ENCODE results near the gene IRAK2.

Gene IRAK2

DNA sequence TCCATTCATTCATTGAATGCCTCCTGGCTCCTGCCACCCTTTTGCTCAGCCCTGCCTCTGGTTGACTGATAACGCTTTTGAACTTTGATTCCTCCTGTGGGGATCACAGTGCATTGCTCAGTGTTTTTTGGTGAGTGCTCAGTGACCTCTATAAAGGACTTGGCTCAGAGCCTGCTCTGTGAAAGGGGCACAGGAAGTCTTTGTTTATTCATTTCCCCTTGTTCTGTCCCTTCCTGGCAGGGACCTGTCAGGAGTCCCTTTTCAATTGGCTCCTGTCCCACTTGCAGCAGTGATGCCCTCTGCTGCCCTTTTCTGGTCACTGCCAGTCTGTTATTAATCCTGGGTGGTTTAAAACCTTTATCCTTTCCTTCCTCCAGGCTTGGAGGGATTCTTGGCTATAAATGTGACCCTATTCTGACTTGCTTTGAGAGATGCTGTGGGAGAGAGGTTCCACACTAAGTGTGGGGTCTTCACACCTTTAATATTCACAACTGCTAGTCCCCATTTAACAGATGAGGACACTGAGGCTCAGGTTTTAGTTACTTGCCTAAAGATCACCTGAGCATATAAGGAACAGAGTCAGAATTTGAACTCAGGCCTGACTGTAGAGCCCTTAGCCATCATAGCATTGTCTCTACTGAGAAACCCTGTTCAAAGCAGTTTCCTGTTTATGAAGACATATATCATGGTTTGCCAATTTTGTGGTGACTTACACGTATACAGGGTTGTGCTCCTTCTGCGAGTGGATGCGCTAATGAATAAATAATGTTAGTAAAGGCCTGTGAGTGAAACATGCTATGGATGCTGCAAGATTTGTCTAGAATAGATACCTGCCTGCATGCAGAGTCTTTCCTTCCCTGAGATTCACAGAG is 60.3 kb downstream of the IRAK2 start:
- DNase-seq (ENCODE audit: low read depth), result peak; percentile 47

- DNase-seq (ENCODE audit: low read depth), result no peak
Observed at GRCh38 chr3:10226293-10226692, 61.6 kb downstream of the IRAK2 start.

- no peak for DNase-seq (ENCODE audit: low read depth)
Observed at GRCh38 chr3:10228248-10228950, 63.7 kb downstream of the IRAK2 start.

DNA sequence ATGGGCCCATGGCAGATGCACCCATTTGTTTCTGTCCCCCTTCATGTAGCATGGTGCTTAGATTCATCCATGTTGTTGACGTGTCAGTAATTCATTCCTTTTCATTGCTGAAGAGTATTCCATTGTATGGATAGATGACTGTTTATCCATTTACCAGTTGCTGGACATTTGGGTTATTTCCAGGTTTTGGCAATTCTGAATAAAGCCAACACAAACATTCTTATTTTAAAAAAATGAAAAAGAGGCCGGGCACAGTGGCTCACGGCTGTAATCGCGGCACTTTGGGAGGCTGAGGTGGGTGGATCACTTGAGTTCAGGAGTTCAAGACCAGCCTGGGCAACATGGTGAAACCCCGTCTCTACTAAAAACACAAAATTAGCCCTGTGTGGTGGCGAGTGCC is 64.9 kb downstream of the IRAK2 start:
- no peak for DNase-seq (ENCODE audit: low read depth)

GRCh38 chr3:10232137-10232536 is 67.4 kb downstream of the IRAK2 start:
- no peak for DNase-seq (ENCODE audit: low read depth)

DNA sequence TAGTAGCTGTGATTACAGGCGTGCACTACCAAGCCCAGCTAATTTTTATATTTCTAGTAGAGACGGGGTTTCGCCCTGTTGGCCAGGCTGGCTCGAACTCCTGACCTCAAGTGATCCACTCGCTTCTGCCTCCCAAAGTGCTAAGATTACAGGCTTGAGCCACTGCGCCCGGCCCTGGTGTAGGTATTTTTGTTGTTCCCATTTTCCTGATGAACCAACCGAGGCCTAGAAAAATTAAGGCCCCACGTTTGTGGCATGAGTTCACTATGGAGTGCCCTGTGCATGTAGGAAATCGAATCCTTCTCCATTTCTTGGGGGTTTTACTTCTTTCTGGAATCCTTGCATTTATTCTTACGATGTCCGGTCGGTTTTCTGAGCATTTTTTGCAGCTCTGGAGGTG is 69.3 kb downstream of the IRAK2 start:
- no peak for DNase-seq (ENCODE audit: low read depth)

DNA sequence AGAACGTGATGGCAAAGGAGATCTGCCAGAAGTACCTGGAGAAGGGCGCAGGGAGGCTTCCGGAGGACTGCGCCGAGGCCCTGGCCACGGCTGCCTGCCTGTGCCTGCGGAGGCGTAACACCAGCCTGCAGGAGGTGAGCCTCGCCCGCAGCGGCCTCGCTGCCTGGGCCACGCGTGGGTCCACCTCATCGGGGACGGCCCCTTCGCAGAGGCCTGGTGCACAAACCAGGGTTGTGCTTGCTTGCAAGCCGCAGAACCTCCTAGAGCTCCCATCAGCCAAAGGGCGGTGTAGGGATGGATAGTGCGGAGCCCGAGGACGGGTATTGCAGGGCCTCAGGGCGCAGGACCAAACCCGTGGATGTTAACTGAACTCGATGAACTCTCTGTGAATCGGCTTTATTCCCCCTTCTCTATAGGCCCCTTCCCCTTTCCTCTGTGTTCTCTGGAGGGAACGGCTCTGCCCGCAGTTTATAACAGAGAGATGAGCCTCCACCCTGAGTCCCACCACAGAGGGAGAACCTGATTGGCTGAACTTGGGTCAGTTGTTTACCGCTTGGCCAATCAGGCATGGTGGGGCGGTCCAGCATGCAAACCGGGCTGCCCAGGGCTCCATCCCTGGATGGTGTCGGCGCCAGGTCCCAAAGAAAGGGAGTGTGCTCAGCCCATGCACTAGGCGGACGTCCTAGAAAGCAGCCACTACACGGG is 70.0 kb downstream of the IRAK2 start:
- DNase-seq (ENCODE audit: low read depth), result no peak

DNA sequence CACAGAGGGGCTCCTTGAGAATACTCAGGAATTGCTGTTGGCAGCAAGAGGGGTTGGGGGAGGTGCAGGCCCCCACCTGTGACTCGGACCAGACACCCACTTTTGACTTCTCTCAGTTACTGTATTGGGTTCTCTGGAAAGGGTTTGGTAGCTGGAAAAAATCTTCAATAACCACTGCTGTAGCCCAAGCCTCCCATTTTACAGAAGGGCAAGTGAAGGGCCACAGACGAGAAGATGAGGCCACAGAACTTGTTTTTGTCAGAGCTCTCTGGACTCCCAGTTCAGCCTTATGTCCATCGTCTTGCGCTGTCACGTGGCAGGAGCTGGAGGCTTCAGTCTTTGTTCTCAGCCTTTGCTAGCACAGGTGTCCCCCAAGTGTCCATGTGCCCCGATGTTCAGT is 70.8 kb downstream of the IRAK2 start:
- no peak for DNase-seq (ENCODE audit: low read depth)

GRCh38 chr3:10238345-10239183 is 73.8 kb downstream of the IRAK2 start:
- DNase-seq (ENCODE audit: low read depth), result no peak

GRCh38 chr3:10240799-10241198 is 76.1 kb downstream of the IRAK2 start:
- DNase-seq (ENCODE audit: low read depth), result no peak

DNA sequence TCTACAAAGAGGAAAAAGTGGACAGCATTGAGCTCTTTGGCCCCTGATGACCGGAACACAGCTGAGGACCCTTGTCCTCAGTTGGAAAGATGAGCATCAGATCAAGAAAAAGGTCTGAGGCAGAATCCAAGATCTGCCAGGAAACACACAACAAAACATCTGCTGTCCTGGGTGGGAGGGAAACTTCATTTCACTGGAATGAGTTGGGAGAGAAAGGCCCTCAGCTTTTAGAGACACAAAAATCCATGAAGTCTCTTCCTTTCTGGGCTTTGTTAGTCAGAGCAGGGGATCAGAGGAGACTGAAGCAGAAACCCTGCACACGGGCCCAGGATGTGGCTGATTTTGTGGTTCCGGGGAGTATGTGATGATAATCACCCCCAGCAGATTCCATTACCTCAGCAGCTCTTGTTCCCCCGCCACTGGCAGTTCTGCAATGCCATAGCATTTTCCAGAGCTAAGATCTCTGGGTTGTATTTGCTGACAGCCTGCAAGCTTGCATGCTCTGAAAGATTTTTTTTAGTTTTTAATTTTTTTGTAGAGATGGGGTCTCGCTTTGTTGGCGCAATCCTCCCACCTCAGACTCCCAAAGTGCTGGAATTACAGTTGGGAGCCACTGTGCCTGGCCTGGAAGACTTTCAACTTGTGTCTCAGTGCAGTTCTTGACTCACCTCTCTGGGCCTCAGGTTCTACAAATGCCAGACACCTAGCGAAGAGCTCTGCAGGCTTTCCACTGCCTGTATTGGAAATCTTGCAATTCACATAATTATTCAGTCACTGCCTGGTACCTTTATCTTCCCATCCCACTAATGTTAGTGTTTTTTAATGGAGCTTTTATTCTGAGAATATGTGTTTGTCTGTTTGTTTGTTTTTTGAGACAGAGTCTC is 77.7 kb downstream of the IRAK2 start:
- peak; percentile 61 for DNase-seq (ENCODE audit: low read depth)

GRCh38 chr3:10244009-10244408 is 79.3 kb downstream of the IRAK2 start:
- DNase-seq (ENCODE audit: low read depth), result no peak

- DNase-seq (ENCODE audit: low read depth), result no peak
Observed at GRCh38 chr3:10245081-10245712, 80.5 kb downstream of the IRAK2 start.

DNA sequence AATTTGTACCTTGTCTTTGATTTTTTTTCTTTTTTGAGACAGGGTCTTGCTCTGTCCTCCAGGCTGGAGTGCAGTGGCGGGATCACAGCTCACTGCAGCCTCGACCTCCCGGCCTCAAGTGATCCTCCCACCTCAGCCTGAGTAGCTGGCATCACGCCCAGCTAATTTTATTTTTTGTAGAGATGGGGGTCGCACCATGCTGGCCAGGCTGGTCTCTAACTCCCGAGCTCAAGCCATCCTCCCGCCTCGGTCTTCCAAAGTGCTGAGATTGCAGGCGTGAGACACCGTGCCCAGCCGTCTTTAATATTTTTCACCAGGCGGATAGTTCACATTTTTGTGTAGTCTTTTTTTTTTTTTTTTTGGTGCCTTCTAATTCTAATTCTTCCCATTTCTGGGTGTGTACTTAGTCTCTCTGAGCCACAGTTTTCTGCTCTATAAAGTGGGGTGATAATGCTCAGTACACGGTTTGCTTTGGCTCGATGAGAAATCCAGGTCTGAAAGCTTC is 83.0 kb downstream of the IRAK2 start:
- no peak for DNase-seq (ENCODE audit: low read depth)

GRCh38 chr3:10248184-10248983 is 83.7 kb downstream of the IRAK2 start, which contains the start of gene TATDN2:
Gene TATDN2 (plus strand): TSS chr3:10248459. CDS start chr3:10249201, 742 bp downstream.
- DNase-seq (ENCODE audit: low read depth), result peak; percentile 90

- DNase-seq (ENCODE audit: low read depth), result peak; percentile 43
Observed at GRCh38 chr3:10248984-10249748, 84.4 kb downstream of the IRAK2 start.

- DNase-seq (ENCODE audit: low read depth), result no peak
Observed at GRCh38 chr3:10249833-10250232, 85.1 kb downstream of the IRAK2 start.

- no peak for DNase-seq (ENCODE audit: low read depth)
Observed at GRCh38 chr3:10251006-10251405, 86.3 kb downstream of the IRAK2 start.

Data from stimulated activated CD8-positive, alpha-beta memory T cell treated with anti-CD3 and anti-CD28 coated beads, Interleukin-4, amount 100 ng/mL, for 24 hours (primary cell).